GM21717 (cell line): ENCODE measurements around the gene TTC23.

ENCODE experiments used
- ATAC-seq: cut with Tn5 transposase; IDR thresholded peaks from one replicate; pipeline ENCODE4 v1.9.1; 2021; ENCODE audit warnings: mild to moderate bottlenecking, moderate library complexity; ENCODE audit not compliant: unreplicated experiment

Gene TTC23

GRCh38 chr15:99165956-99166689 is 83.3 kb downstream of the TTC23 start:
- ATAC-seq, result no peak

DNA sequence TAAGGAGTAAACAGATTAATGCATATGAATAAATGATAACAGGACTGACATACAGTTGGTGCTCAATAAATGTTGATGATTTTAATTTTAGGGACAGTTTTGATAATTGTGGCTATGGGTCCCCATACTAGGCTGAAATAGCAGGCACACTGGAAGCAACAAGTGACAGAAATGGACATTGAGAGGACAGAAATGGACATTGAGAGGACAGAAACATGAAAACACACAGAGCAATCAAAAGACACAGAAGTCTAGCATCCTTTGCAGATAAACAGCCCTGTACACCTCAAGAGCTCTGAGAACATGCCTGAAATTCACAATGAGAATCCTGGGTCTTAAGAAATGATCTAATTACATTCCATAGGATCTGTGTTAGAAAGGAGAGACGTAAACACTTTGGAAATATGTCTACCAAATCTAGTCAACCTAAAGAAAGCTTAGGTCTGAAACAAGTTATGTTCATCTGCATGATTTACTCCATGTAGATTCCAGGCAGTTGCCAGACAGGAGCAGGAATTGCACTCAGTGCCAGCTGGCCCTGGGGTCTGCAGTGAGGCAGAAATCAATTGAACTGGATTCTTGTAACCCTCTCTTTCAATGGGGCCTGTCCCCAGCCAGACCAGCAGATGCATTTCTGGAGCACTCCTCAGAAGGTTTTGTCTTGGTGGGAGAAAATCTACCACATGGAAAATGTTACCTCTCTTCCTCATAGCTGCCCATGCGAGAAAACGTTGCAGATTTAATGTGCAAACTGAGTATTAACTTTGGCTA is 84.2 kb downstream of the TTC23 start:
- ATAC-seq, result no peak

DNA sequence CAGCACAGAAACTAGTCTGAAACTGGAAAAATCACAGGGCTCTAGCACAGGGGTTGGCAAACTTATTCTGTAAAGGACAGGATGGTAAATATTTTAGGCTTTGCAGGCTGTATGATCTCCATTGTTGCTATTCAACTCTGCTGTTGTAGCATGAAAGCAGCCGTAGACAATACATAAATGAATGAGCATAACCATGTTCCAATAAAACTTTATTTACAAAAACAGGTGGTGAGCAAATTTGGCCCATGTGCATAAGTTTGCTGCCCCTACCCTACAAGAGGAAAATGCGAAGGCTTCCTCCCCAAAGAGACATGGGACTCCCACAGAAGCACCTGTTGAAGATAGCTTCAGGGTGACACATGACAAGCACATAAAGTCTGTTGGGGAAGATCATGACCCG is 85.3 kb downstream of the TTC23 start:
- no peak for ATAC-seq

- no peak for ATAC-seq
These were observed 85.9 kb downstream of the TTC23 start for GRCh38 chr15:99163271-99164062.

- no peak for ATAC-seq
These were observed 90.6 kb downstream of the TTC23 start for GRCh38 chr15:99158626-99159412.

DNA sequence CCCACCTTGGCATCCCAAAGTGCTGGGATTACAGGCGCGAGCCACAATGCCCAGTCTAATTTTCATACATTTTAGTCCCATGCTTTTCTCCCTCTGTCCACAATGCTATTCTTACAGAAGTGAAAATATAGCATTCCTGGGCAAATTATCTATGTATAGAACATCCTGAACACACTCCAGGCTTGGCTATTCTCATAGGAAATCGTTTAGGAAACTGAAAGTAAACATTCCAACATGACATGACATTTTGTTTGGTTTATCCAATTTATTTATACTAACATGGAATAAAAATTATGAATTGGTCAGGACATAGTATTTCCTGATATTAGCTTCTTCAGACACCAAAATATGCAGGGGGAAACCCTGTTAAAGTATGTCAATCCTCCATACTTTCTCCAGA is 91.9 kb downstream of the TTC23 start:
- ATAC-seq, result no peak

GRCh38 chr15:99155961-99156443 is 93.4 kb downstream of the TTC23 start:
- no peak for ATAC-seq

- no peak for ATAC-seq
These were observed 95.1 kb downstream of the TTC23 start for GRCh38 chr15:99154271-99154670.

- ATAC-seq, result no peak
These were observed 96.3 kb downstream of the TTC23 start for GRCh38 chr15:99153026-99153535.

DNA sequence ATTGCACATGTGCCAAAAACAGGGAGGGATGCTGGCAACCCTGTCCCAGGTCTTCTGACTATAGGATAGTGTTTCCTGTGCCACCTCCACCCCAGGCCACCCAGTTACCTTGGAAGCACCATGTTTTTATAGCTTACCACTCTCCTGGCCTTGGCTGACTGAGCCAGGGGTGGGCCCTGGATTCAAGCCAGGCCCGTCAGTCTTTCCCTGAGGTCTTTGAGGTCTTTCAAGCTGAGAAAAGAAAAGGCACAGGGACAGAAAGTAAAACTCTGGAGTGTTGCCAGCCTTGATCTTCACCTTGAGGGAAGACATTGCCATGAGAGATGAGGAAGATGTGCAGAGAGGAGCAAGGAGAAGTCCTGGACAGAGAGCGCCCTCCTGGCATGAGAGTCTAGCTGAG is 98.2 kb downstream of the TTC23 start:
- ATAC-seq, result no peak

DNA sequence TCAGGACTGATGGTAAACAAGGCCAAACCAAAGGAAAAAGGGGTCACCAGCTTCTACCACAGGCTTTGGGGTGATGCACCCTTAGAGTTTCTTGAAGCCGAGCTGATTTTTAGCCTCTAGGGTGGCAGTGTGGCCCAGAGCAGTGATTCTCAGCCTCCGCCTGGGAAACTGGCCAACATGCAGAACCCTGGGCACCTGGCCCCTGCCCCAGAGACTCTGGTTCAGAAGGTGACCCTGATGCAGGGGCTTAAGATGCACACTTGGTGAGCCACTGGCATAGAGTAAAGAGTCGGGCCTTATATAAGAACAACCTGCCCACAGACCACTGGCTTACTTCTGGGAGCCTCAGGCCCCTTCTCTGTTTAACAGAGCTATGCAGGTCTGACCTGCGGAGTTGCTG is 100.0 kb downstream of the TTC23 start:
- no peak for ATAC-seq

GRCh38 chr15:99148851-99149276 is 100.5 kb downstream of the TTC23 start:
- ATAC-seq, result no peak

DNA sequence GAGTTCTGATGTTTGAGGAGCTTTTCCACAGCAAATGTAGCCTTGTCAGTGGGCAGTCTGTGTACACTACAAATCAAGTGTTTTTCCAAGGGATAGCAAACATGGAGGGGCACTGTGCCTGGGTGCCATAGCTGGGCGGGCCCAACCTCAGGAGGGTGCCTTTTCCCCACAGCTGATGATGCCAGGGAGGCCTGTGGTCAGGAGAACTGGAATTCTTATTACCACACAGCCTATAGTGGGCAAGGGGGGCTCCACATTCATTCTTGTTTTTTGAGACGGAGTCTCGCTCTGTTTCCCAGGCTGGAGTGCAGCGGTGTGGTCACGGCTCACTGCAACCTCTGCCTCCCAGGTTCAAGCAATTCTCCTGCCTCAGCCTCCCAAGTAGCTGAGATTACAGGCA is 102.7 kb downstream of the TTC23 start:
- ATAC-seq, result no peak

GRCh38 chr15:99145778-99146177 is 103.6 kb downstream of the TTC23 start:
- no peak for ATAC-seq

- no peak for ATAC-seq
These were observed 104.4 kb downstream of the TTC23 start for GRCh38 chr15:99145005-99145404.

DNA sequence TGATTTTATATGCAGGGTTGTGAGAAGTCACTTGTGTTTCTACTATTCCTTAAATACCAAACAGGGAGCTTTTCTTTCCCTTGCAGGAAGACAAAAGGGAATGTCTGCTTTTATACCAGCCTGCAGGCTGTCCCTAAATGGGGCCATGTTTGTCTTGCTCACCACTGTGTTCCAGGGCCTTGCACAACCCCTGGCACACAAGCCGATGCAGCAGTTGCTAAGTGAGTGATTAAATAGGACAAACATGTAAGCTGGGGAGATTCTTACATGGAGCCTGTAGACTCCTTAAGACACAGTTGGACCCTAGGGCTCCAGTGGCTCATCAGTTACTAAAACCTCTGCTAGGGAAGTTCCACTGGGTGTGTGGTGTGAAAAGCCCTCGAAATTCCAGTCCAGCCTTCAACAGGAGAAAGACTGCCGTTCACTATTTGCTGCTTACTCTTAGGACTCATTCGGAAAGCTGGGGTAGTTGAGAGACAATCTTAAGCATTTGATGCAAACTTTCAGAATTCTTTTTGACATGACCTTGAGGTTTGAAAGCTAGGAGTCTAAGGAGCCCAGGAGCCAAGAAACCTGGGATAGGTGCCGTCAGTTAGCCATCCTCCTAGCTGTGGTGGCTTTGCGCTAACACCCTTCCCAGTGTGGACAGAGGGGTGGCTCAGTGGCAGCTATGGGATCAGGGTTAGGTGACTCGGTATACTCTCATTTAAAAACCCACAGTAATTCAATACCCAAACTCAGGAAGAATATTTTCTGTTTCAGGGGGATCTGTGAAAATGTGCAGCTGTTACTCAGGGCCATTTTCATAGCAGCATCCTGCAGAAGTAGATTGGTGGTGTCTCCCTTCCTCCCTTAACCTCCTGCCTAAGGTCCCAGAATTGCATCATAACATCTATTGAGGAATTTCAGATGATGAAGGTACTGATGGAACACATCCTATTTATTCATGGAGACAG is 105.4 kb downstream of the TTC23 start:
- no peak for ATAC-seq

GRCh38 chr15:99143242-99143641 is 106.1 kb downstream of the TTC23 start:
- no peak for ATAC-seq

GRCh38 chr15:99142562-99142961 is 106.8 kb downstream of the TTC23 start:
- no peak for ATAC-seq

DNA sequence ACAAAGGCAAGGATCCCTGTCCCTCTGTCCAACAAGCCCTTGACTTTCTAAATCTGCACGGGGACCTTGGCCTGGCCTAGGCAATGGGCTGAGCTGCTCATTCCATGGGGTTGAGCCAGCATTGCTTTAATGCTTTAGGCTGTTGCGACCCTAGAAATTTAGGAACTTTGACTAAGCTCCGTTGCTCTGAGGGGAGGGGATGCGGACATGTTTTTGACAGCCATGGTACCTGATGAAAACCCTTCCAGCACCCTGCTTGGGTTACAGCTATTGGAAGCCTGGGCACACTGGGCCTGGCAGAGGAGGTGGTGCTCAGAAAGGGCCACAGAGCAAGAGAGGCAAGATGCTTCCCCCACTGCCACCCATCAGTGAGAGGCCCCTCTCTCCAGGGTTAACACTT is 107.4 kb downstream of the TTC23 start:
- no peak for ATAC-seq
